GM08714 (cell line): Measurements from ENCODE around the gene OSGIN1.
"Not testable (repeated sequence)": the region's sequence is repeated elsewhere in the genome, so short reads cannot be mapped to it uniquely, and the experiment has no call there.

ENCODE experiments used
- H3K4me3 ChIP-seq: fragments of 200-500 bp; sonication (Bioruptor generic); 2 replicates; pipeline ENCODE4 v1.5.1; 2014; ENCODE audit warnings: mild to moderate bottlenecking, low read length, inconsistent platforms
- ZNF274 ChIP-seq: IDR thresholded peaks from 2 replicates; pipeline ENCODE4 v1.6.1; 2012; ENCODE audit warnings: mild to moderate bottlenecking, low read depth, low read length

Gene OSGIN1

GRCh38 chr16:83932955-83933673 lies 19.9 kb upstream of the OSGIN1 start:
- H3K4me3 ChIP-seq = no peak overlapping the region
- TF ChIP-seq ZNF274 = no peak

GRCh38 chr16:83933885-83934683 lies 19.0 kb upstream of the OSGIN1 start:
- no peak for TF ChIP-seq ZNF274
- no peak overlapping the region for H3K4me3 ChIP-seq

- TF ChIP-seq ZNF274 = no peak
- no peak overlapping the region for H3K4me3 ChIP-seq
Measured at GRCh38 chr16:83934684-83934977, 18.4 kb upstream of the OSGIN1 start.

- TF ChIP-seq ZNF274 = no peak
- H3K4me3 ChIP-seq = no peak overlapping the region
Measured at GRCh38 chr16:83935005-83935857, 17.8 kb upstream of the OSGIN1 start.

- TF ChIP-seq ZNF274 = no peak
Measured at GRCh38 chr16:83935858-83936255, 17.2 kb upstream of the OSGIN1 start.

GRCh38 chr16:83936581-83937165 lies 16.4 kb upstream of the OSGIN1 start:
- no peak overlapping the region for H3K4me3 ChIP-seq
- TF ChIP-seq ZNF274 = no peak

More at GRCh38 chr16:83935858-83936255, 17.2 kb upstream of the OSGIN1 start:
- no peak overlapping the region for H3K4me3 ChIP-seq

GRCh38 chr16:83937267-83937666 lies 15.8 kb upstream of the OSGIN1 start:
- H3K4me3 ChIP-seq = no peak overlapping the region
- no peak for TF ChIP-seq ZNF274

GRCh38 chr16:83937922-83938885 lies 14.8 kb upstream of the OSGIN1 start:
- no peak for TF ChIP-seq ZNF274
- H3K4me3 ChIP-seq = no peak overlapping the region

- TF ChIP-seq ZNF274 = no peak
- H3K4me3 ChIP-seq = no peak overlapping the region
Measured at GRCh38 chr16:83939266-83939855, 13.7 kb upstream of the OSGIN1 start.

GRCh38 chr16:83940119-83940518 lies 12.9 kb upstream of the OSGIN1 start:
- H3K4me3 ChIP-seq = no peak overlapping the region
- no peak for TF ChIP-seq ZNF274

- H3K4me3 ChIP-seq = no peak overlapping the region
- TF ChIP-seq ZNF274 = no peak
Measured at GRCh38 chr16:83940630-83941378, 12.2 kb upstream of the OSGIN1 start.

GRCh38 chr16:83941546-83941945 lies 11.5 kb upstream of the OSGIN1 start:
- not testable (repeated sequence) for H3K4me3 ChIP-seq
